DOHH2 (cell line): ENCODE measurements around the gene MTSS2.

Source experiments
- H3F3A ChIP-seq: fragments of 200-600 bp; sonication (generic), shearing (Covaris generic); 2 replicates; pipeline ENCODE4 v1.6.0; 2016; ENCODE audit warnings: antibody characterized with exemption, mild to moderate bottlenecking; ENCODE audit not compliant: control insufficient read depth, insufficient read depth
- H3K27ac ChIP-seq: fragments of 200-600 bp; sonication (generic); 2 replicates; pipeline ENCODE4 v1.5.1; 2014; ENCODE audit warnings: low read depth, mild to moderate bottlenecking, low read length, moderate library complexity
- H3K27me3 ChIP-seq: fragments of 200-600 bp; sonication (generic); 2 replicates; pipeline ENCODE4 v1.6.1; 2014; ENCODE audit warnings: mild to moderate bottlenecking, low read length, mixed read lengths; ENCODE audit not compliant: control insufficient read depth
- H3K36me3 ChIP-seq: fragments of 200-600 bp; sonication (generic); 2 replicates; pipeline ENCODE4 v1.6.1; 2014; ENCODE audit warnings: mild to moderate bottlenecking, low read length, moderate library complexity, mixed read lengths; ENCODE audit not compliant: control insufficient read depth
- H3K4me1 ChIP-seq: fragments of 200-600 bp; sonication (generic); 2 replicates; pipeline ENCODE4 v1.6.1; 2014; ENCODE audit warnings: mild to moderate bottlenecking, low read length, mixed read lengths; ENCODE audit not compliant: control insufficient read depth
- H3K4me2 ChIP-seq: fragments of 200-600 bp; sonication (generic); 2 replicates; pipeline ENCODE4 v1.6.0; 2014; ENCODE audit warnings: mild to moderate bottlenecking, low read length, moderate library complexity
- H3K4me3 ChIP-seq: fragments of 200-600 bp; sonication (generic); 2 replicates; pipeline ENCODE4 v1.5.1; 2014; ENCODE audit warnings: mild to moderate bottlenecking, low read length, mixed read lengths
- H3K79me2 ChIP-seq: fragments of 200-600 bp; sonication (generic); 2 replicates; pipeline ENCODE4 v1.6.1; 2014; ENCODE audit warnings: mild to moderate bottlenecking, low read length, mixed read lengths; ENCODE audit not compliant: control insufficient read depth
- H3K9me2 ChIP-seq: fragments of 200-600 bp; sonication (generic); replicated peaks from 2 replicates; pipeline ENCODE4 v1.6.1; 2014; ENCODE audit warnings: mild to moderate bottlenecking, low read length, mixed read lengths; ENCODE audit not compliant: control insufficient read depth
- H3K9me3 ChIP-seq: fragments of 200-600 bp; sonication (generic); 2 replicates; pipeline ENCODE4 v1.6.1; 2014; ENCODE audit warnings: antibody characterized with exemption, low read length, mixed read lengths; ENCODE audit not compliant: control insufficient read depth, insufficient read depth
- H4K20me1 ChIP-seq: fragments of 200-600 bp; sonication (generic); 2 replicates; pipeline ENCODE4 v1.6.0; 2014; ENCODE audit warnings: low read depth, mild to moderate bottlenecking, antibody characterized with exemption, low read length, moderate library complexity; ENCODE audit not compliant: control insufficient read depth, insufficient read depth
- EZH2phosphoT487 ChIP-seq: fragments of 200-600 bp; sonication (generic); IDR thresholded peaks from 2 replicates; pipeline ENCODE4 v1.6.1; 2017; ENCODE audit warnings: borderline replicate concordance, mild to moderate bottlenecking, antibody characterized with exemption, low read length, moderate library complexity, mixed read lengths
- TF ChIP-seq, protein P1 (sequence below): fragments of 200-600 bp; sonication (generic); IDR thresholded peaks from one replicate; pipeline ENCODE4 v1.5.1; 2014; ENCODE audit warnings: antibody characterized with exemption, mild to moderate bottlenecking, low read depth, low read length; ENCODE audit not compliant: poor library complexity, severe bottlenecking

MTSS2 gene

DNA sequence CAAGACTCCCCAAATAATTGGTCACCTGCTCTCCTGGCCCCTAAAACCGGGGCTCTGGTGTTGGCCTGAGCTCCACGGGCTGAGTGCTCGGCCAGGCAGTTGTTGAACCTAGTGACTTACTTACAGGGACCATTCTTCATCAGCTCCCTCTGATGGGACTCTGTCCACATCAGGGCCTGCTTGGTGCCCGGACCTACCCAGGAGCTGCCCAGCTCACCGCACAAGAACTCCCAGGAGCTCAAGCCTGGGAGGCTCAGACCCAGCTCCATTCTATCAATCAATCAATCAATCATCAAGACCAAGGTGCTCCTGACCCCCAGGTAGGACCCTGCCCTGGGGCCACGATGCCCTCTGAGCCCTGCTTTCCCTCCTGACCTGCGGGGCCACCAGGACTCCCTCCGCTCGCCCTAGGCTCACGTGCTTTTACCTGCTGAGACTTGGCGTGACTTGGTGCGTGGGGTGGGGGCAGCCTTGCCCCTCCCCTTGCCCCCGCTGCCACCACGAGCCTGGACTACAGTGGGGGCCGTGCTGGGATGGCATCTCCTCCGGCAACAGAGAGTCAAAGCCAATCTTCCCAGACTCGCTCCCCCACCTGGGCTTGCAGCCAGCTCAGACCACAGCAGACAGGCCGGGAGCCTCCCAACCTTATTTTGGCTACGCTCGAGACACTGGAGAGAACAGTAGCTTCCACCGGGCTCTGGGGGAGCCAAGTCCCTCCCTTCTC is 23.8 kb downstream of the MTSS2 start:
- Histone ChIP-seq H3K36me3 (no peaks in the 10 kb centered on the region), H3K9me3 (no peaks in the 10 kb centered on the region), H3K27ac (no peak overlapping the region), H3K9me2 (no peaks in the 10 kb centered on the region), H3K4me3 (no peak overlapping the region), H3F3A (no peaks in the 10 kb centered on the region), H3K4me1 (no peaks in the 10 kb centered on the region), H4K20me1 (no peaks in the 10 kb centered on the region), H3K27me3 (no peaks in the 10 kb centered on the region), H3K4me2 (no peak overlapping the region), H3K79me2 (no peaks in the 10 kb centered on the region)
- TF ChIP-seq, protein P1, sequence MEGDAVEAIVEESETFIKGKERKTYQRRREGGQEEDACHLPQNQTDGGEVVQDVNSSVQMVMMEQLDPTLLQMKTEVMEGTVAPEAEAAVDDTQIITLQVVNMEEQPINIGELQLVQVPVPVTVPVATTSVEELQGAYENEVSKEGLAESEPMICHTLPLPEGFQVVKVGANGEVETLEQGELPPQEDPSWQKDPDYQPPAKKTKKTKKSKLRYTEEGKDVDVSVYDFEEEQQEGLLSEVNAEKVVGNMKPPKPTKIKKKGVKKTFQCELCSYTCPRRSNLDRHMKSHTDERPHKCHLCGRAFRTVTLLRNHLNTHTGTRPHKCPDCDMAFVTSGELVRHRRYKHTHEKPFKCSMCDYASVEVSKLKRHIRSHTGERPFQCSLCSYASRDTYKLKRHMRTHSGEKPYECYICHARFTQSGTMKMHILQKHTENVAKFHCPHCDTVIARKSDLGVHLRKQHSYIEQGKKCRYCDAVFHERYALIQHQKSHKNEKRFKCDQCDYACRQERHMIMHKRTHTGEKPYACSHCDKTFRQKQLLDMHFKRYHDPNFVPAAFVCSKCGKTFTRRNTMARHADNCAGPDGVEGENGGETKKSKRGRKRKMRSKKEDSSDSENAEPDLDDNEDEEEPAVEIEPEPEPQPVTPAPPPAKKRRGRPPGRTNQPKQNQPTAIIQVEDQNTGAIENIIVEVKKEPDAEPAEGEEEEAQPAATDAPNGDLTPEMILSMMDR, result no peak
- TF ChIP-seq EZH2phosphoT487, result no peak

DNA sequence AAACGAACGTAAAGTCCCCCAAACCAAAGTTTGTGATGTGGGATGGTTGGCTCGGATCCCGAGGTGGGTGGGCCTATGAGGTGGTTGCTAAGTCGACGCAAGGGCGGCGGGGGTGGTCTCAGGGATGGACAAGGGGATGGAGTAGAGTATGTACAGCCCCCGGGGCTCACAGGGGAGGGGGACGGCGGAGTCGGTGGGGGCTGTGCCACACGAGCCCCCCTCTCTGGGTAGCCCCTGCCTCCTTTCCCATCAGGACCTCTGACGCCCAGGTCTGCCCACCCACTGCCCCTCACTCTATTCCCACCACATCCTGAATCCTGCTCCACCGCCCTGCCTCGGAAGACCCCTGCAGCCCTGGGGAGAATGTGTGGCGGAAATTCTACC is 24.3 kb downstream of the MTSS2 start:
- Histone ChIP-seq H3K27me3 (no peaks in the 10 kb centered on the region), H3K4me3 (no peak overlapping the region), H3K4me2 (no peak overlapping the region), H4K20me1 (no peaks in the 10 kb centered on the region), H3K9me3 (no peaks in the 10 kb centered on the region), H3F3A (no peaks in the 10 kb centered on the region), H3K79me2 (no peaks in the 10 kb centered on the region), H3K4me1 (no peaks in the 10 kb centered on the region), H3K36me3 (no peaks in the 10 kb centered on the region), H3K9me2 (no peaks in the 10 kb centered on the region), H3K27ac (no peak overlapping the region)
- no peak for TF ChIP-seq EZH2phosphoT487
- TF ChIP-seq, protein P1, result no peak

DNA sequence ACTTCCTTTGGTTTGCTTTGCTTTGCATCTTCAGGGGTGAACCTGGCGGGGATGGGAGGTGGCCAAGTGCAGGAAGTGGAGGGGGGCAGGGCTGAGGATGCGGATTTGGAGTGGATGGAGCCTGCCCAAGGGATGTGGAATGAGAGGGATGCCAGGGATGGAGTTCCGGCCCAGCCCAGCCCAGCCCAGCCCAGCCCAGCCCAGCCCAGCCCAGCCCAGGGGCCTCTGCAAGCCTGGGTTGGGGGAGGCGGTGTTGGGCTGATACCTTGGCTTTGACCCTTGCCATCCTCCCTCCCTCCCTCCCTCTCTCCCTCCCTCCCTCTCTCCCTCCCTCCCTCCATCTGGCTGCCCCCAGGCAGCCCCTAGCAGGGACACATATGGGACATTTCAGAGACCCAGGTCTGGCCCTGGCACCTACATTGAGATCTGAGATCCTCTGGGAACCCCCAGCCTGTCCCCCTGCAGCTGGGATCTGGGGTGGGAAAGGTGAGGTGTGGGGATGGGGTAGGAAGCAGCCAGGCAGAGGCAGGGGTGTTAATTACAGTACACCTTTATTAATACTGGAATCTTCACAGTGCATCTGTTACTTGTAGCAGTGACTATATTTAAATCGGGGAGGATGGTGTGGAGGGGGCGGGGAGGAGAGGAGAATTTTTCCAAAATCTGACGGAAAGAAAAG is 25.0 kb downstream of the MTSS2 start:
- Histone ChIP-seq H4K20me1 (no peaks in the 10 kb centered on the region), H3F3A (no peaks in the 10 kb centered on the region), H3K9me3 (no peaks in the 10 kb centered on the region), H3K27me3 (no peaks in the 10 kb centered on the region), H3K27ac (no peak overlapping the region), H3K4me3 (no peak overlapping the region), H3K79me2 (no peaks in the 10 kb centered on the region), H3K4me2 (no peak overlapping the region), H3K36me3 (no peaks in the 10 kb centered on the region), H3K4me1 (no peaks in the 10 kb centered on the region), H3K9me2 (no peaks in the 10 kb centered on the region)
- TF ChIP-seq, protein P1, result no peak
- no peak for TF ChIP-seq EZH2phosphoT487
